ENCODE data around the gene UQCRFS1. TPM values are rescaled to one million over a fixed set of nuclear protein-coding genes. Genes with fewer than 3 reads are reported as not detected.

Gene UQCRFS1
- total and polyA plus RNA-seq, 4 donors = 14.1 to 33.3 (median 21.1) TPM

DNA sequence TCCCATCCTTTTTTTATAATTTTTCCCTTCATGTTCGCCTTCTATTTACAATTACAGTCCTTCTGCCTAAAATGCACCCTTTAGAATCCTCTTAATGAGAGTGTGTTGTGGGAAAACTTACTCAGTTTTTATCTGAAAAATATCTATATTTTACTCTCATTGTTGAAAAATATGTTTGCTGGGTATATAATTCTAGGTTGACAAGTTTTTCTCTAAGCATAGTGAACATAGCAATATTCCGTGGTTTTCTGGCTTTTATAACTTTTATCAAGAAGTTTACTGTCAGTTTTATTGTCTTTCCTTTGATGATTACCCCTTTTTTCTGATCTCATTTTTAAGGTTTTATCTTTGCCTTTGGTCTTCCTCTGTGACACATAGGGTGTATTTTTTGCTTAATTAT, 57.3 kb downstream of the UQCRFS1 start:
- intact Hi-C loops (cut with DNase I) = no loop called here
- ATAC-seq (ENCODE audit: low FRiP score) = no peak
- Histone ChIP-seq H3K4me3 (ENCODE audit: low read length in 2 of 2) (no peak overlapping the region), H3K27me3 (ENCODE audit: control insufficient read depth in 1 of 2, insufficient read depth in 2 of 2, low read length in 1 of 2) (no peaks in the 10 kb centered on the region), H3K36me3 (ENCODE audit: control insufficient read depth in 1 of 2, insufficient read depth in 2 of 2, low read length in 1 of 2) (no peaks in the 10 kb centered on the region), H3K9me3 (ENCODE audit: control insufficient read depth, low read length) (peaks cover 14% of the 10 kb centered on the region), H3K27ac (ENCODE audit: low read depth in 1 of 2, low read length in 2 of 2) (no peak overlapping the region), H3K4me1 (ENCODE audit: control insufficient read depth in 1 of 2, insufficient read depth in 2 of 2, low read length in 2 of 2) (no peaks in the 10 kb centered on the region)
- WGBS, 2 donors = 78 to 79% methylated on average over 2 of the region's 2 CpGs
- no peak for DNase-seq
